Stimulated activated naive B cell treated with anti-CD40 and anti-IgM and Interleukin-4, amounts not matched to agents 10 μg/mL and 1 μg/mL and 100 μg/mL, for 72 hours (primary cell): ENCODE measurements around the gene CPSF4.
A peak's percentile ranks its signal among the peaks of the same experiment; 100 is the strongest.

Experiments
- ATAC-seq, 2 donors: fragments of 150-1000 bp; cut with Tn5 transposase; replicated peaks; 2 replicates each; pipeline ENCODE4 v1.10.0; 2021; ENCODE audit warnings: moderate library complexity in 1 of 2
- DNase-seq: peaks from one replicate; pipeline ENCODE4 v3.0.0; 2021
- H3K27ac Mint-ChIP-seq: one replicate; pipeline ENCODE4 v1.8.0; 2022; ENCODE audit warnings: mild to moderate bottlenecking, mixed read lengths
- H3K27me3 Mint-ChIP-seq, 2 donors: one replicate each; pipeline ENCODE4 v1.8.0; 2022; ENCODE audit warnings: mixed read lengths in 2 of 2
- H3K36me3 Mint-ChIP-seq, 2 donors: one replicate each; pipeline ENCODE4 v1.8.0; 2022; ENCODE audit warnings: mixed read lengths in 2 of 2, mild to moderate bottlenecking in 1 of 2
- H3K4me1 Mint-ChIP-seq, 2 donors: one replicate each; pipeline ENCODE4 v1.8.0; 2022; ENCODE audit warnings: mixed read lengths in 2 of 2, mild to moderate bottlenecking in 1 of 2
- H3K4me3 Mint-ChIP-seq, 2 donors: one replicate each; pipeline ENCODE4 v1.8.0; 2022; ENCODE audit warnings: mild to moderate bottlenecking in 2 of 2, mixed read lengths in 2 of 2, moderate library complexity in 1 of 2
- H3K9me3 Mint-ChIP-seq, 2 donors: one replicate each; pipeline ENCODE4 v1.8.0; 2022; ENCODE audit warnings: mixed read lengths in 2 of 2, mild to moderate bottlenecking in 1 of 2

CPSF4 gene

GRCh38 chr7:99447943-99448342, 9.2 kb downstream of the CPSF4 start:
- no peaks in the 10 kb centered on the region for H3K27me3 Mint-ChIP-seq
- peaks cover 11 to 12% of the 10 kb centered on the region in 2 donors for H3K4me1 Mint-ChIP-seq
- no peak for ATAC-seq
- no peak overlapping the region for H3K27ac Mint-ChIP-seq
- no peaks in the 10 kb centered on the region for H3K9me3 Mint-ChIP-seq
- no peak overlapping the region for H3K4me3 Mint-ChIP-seq
- no peak for DNase-seq
- peaks cover 45 to 57% of the 10 kb centered on the region in 2 donors for H3K36me3 Mint-ChIP-seq

- ATAC-seq (no peak), DNase-seq (no peak)
- Mint-ChIP-seq H3K36me3 (peaks cover 46 to 56% of the 10 kb centered on the region in 2 donors), H3K4me3 (no peak overlapping the region), H3K9me3 (no peaks in the 10 kb centered on the region), H3K4me1 (peaks cover 6 to 8% of the 10 kb centered on the region in 2 donors), H3K27ac (no peak overlapping the region), H3K27me3 (no peaks in the 10 kb centered on the region)
Measured at GRCh38 chr7:99448855-99449254, 10.1 kb downstream of the CPSF4 start.

GRCh38 chr7:99449326-99449725, 10.6 kb downstream of the CPSF4 start:
- peaks cover 6 to 7% of the 10 kb centered on the region in 2 donors for H3K4me1 Mint-ChIP-seq
- H3K4me3 Mint-ChIP-seq: no peak overlapping the region
- peaks cover 49 to 55% of the 10 kb centered on the region in 2 donors for H3K36me3 Mint-ChIP-seq
- no peaks in the 10 kb centered on the region for H3K9me3 Mint-ChIP-seq
- H3K27ac Mint-ChIP-seq: no peak overlapping the region
- no peaks in the 10 kb centered on the region for H3K27me3 Mint-ChIP-seq
- no peak for DNase-seq
- no peak for ATAC-seq

GRCh38 chr7:99451936-99452335, 13.2 kb downstream of the CPSF4 start:
- Mint-ChIP-seq H3K27ac (no peak overlapping the region), H3K4me1 (peaks cover 2 to 5% of the 10 kb centered on the region in 2 donors), H3K4me3 (no peak overlapping the region), H3K9me3 (no peaks in the 10 kb centered on the region), H3K27me3 (no peaks in the 10 kb centered on the region), H3K36me3 (peaks cover 37 to 45% of the 10 kb centered on the region in 2 donors)
- no peak for DNase-seq
- no peak for ATAC-seq

- Mint-ChIP-seq H3K4me1 (peaks cover 4 to 7% of the 10 kb centered on the region in 2 donors), H3K27ac (no peak overlapping the region), H3K9me3 (no peaks in the 10 kb centered on the region), H3K27me3 (no peaks in the 10 kb centered on the region), H3K4me3 (no peak overlapping the region), H3K36me3 (peaks cover 41 to 45% of the 10 kb centered on the region in 2 donors)
- ATAC-seq (no peak), DNase-seq (no peak)
Measured at GRCh38 chr7:99452541-99452940, 13.8 kb downstream of the CPSF4 start.

DNA sequence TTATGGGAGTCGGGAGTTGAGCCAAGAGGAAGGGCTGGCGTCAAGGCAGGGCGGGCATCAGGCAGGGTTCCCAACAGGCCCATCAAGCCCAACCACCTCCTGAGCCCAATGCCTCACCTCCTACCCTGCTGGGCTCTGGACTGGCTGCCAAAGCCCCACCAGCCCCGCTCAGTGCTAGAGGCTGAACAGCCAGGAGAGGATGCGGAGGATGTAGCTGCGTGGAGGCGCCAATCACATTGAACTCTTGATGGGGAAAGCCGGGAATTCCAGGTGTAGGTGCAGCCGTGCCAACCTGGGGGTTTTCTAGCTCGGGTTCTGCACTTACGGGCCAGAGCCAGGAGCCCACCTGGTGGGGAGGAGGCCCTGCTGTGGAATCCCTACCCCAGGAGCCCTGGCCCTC, 14.4 kb downstream of the CPSF4 start:
- H3K27ac Mint-ChIP-seq: no peak overlapping the region
- DNase-seq (no peak), ATAC-seq (no peak)
- H3K4me3 Mint-ChIP-seq: no peak overlapping the region
- H3K4me1 Mint-ChIP-seq: peaks cover 4 to 7% of the 10 kb centered on the region in 2 donors
- peaks cover 44 to 47% of the 10 kb centered on the region in 2 donors for H3K36me3 Mint-ChIP-seq
- no peaks in the 10 kb centered on the region for H3K27me3 Mint-ChIP-seq
- H3K9me3 Mint-ChIP-seq: no peaks in the 10 kb centered on the region

DNA sequence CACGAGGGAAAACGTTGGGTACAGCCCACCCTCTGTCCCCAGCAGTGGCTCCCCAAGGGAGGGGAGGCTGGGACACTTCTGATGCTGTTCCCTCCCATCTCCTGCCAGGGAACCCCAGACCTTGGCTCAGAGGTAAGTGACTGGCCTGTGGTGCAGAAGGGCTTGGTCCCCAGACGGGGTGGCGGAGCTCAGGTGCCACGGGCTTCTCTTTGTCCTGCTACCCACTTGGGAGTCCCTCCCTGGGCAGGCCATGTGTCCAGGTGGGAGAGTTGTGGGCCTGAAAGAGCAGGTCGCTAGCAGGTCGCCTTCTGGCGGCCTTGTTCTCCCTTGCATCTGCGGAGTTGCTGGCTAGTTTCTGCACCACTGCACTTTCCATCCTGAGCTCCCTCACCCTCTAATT, 17.1 kb downstream of the CPSF4 start:
- no peaks in the 10 kb centered on the region for H3K27me3 Mint-ChIP-seq
- ATAC-seq (no peak), DNase-seq (no peak)
- no peak overlapping the region for H3K4me3 Mint-ChIP-seq
- peak overlapping the region; percentile 69 for H3K27ac Mint-ChIP-seq
- no peaks in the 10 kb centered on the region for H3K9me3 Mint-ChIP-seq
- H3K4me1 Mint-ChIP-seq: peaks cover 16 to 27% of the 10 kb centered on the region in 2 donors
- H3K36me3 Mint-ChIP-seq: peaks cover 49 to 50% of the 10 kb centered on the region in 2 donors

GRCh38 chr7:99456288-99456687, 17.5 kb downstream of the CPSF4 start:
- Mint-ChIP-seq H3K4me1 (peaks cover 16 to 27% of the 10 kb centered on the region in 2 donors), H3K36me3 (peaks cover 46 to 48% of the 10 kb centered on the region in 2 donors), H3K9me3 (no peaks in the 10 kb centered on the region), H3K4me3 (no peak overlapping the region), H3K27me3 (no peaks in the 10 kb centered on the region), H3K27ac (peak overlapping the region; percentile 69)
- ATAC-seq (no peak), DNase-seq (no peak)

- ATAC-seq: no peak
- H3K27ac Mint-ChIP-seq: peak overlapping the region; percentile 42
- H3K4me3 Mint-ChIP-seq: no peak overlapping the region
- no peaks in the 10 kb centered on the region for H3K9me3 Mint-ChIP-seq
- H3K36me3 Mint-ChIP-seq: peaks cover 46 to 48% of the 10 kb centered on the region in 2 donors
- no peak for DNase-seq
- H3K27me3 Mint-ChIP-seq: no peaks in the 10 kb centered on the region
- H3K4me1 Mint-ChIP-seq: peaks cover 16 to 27% of the 10 kb centered on the region in 2 donors
Measured at GRCh38 chr7:99457050-99457649, 18.4 kb downstream of the CPSF4 start.

DNA sequence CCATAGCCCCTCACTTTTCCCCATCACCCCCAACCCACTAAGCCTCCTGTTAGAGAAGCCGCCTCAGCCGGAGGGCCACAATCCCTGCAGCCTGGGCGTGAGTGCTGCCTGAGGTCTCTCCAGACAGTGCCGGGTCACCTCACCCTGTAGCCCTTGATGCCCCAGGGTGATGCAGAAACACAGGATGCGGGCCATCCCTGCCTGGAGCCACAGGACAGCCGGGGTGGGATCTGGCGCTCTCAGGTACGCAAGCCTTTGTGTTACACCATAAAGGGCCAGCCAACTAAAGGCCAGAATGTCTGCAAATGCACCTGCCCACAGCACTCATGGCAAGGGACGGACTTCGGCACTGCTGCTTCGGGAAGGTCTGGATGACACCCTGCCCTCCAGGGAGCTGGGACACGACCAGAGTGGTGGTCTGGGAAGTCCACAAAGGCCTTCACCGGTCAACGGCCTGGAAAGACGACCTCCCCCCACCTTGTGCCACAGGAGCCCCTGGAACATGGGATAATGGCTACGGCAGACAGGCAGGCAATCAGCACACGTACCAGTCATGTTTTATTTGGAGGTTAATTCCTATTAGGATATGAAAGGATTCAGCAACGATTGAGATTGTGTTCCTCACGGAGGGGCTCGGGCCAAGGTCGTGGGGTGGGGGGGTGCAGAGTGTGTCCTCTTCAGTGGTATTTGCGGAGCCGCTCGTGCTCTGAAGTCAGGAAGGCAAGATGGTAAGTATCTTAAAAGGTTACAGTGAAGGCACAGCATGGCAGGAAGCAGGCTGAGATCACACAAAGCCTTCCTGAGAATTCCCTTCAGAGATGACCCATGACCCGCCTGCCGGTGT, 19.1 kb downstream of the CPSF4 start:
- DNase-seq: no peak
- no peak overlapping the region for H3K4me3 Mint-ChIP-seq
- no peak overlapping the region for H3K27ac Mint-ChIP-seq
- H3K4me1 Mint-ChIP-seq: peaks cover 19 to 27% of the 10 kb centered on the region in 2 donors
- no peaks in the 10 kb centered on the region for H3K27me3 Mint-ChIP-seq
- H3K36me3 Mint-ChIP-seq: peaks cover 47 to 49% of the 10 kb centered on the region in 2 donors
- ATAC-seq: no peak
- no peaks in the 10 kb centered on the region for H3K9me3 Mint-ChIP-seq

GRCh38 chr7:99459087-99459486, 20.3 kb downstream of the CPSF4 start:
- Mint-ChIP-seq H3K27me3 (no peaks in the 10 kb centered on the region), H3K4me3 (no peak overlapping the region), H3K36me3 (peaks cover 46 to 48% of the 10 kb centered on the region in 2 donors), H3K9me3 (no peaks in the 10 kb centered on the region), H3K27ac (no peak overlapping the region), H3K4me1 (peaks cover 22 to 32% of the 10 kb centered on the region in 2 donors)
- peak; percentile 73 to 74 for ATAC-seq
- no peak for DNase-seq

- Mint-ChIP-seq H3K36me3 (peaks cover 46 to 50% of the 10 kb centered on the region in 2 donors), H3K27me3 (no peaks in the 10 kb centered on the region), H3K27ac (peak overlapping the region; percentile 67), H3K4me3 (no peak overlapping the region), H3K4me1 (peaks cover 28 to 45% of the 10 kb centered on the region in 2 donors), H3K9me3 (no peaks in the 10 kb centered on the region)
- DNase-seq (no peak), ATAC-seq (no peak)
Measured at GRCh38 chr7:99460651-99461050, 21.9 kb downstream of the CPSF4 start.

DNA sequence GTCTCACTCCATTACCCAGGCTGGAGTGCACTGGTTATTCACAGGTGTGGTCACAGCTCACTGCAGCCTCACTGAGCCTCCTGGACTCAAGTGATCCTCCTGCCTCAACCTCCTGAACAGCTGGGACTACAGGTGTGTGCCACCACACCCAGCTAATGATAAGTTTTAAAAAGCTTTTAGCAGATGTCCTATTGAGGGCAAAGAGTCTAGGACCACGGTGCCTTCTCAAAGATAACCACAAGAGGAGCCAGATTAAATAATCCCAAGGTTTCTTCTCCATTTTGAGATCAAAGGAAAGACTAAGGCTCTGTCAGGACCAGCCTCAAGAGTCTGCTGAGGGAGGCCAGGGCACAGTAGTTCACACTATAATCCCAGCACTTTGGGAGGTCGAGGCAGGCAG, 22.5 kb downstream of the CPSF4 start:
- H3K9me3 Mint-ChIP-seq: no peaks in the 10 kb centered on the region
- H3K4me3 Mint-ChIP-seq: no peak overlapping the region
- H3K36me3 Mint-ChIP-seq: peaks cover 46 to 55% of the 10 kb centered on the region in 2 donors
- H3K4me1 Mint-ChIP-seq: peaks cover 30 to 50% of the 10 kb centered on the region in 2 donors
- peak overlapping the region; percentile 51 for H3K27ac Mint-ChIP-seq
- no peak for ATAC-seq
- no peaks in the 10 kb centered on the region for H3K27me3 Mint-ChIP-seq
- no peak for DNase-seq

DNA sequence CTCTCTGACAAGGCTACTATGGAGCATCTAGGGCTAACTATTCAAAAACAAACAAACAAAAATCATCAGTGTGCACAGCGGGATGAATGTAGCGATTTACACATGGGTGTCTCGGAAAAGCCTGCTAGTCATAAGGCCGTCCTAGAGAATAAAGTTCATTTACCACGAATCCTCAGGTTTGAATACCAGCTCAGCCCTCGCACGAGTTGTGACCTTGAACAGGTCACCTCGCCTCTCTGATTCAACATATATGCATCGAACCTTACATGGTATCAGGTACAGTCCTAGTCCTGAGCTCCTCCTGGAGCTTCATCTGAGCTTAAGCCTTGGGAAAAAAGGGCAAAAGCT, 26.7 kb downstream of the CPSF4 start:
- DNase-seq (no peak), ATAC-seq (peak; percentile 1 to 10)
- H3K4me1 Mint-ChIP-seq: peaks cover 23 to 30% of the 10 kb centered on the region in 2 donors
- H3K36me3 Mint-ChIP-seq: peaks cover 20 to 30% of the 10 kb centered on the region in 2 donors
- no peaks in the 10 kb centered on the region for H3K27me3 Mint-ChIP-seq
- H3K27ac Mint-ChIP-seq: peak overlapping the region; percentile 97
- H3K9me3 Mint-ChIP-seq: no peaks in the 10 kb centered on the region
- H3K4me3 Mint-ChIP-seq: peak overlapping the region; percentile 91 to 97
